Mononuclear cell (primary cell): Measurements from ENCODE around the gene POU4F3. TPM values are rescaled to one million over a fixed set of nuclear protein-coding genes. Genes with fewer than 3 reads are reported as not detected.

Source experiments
- H3K27me3 ChIP-seq: 2 replicates; pipeline ENCODE4 v1.6.0; 2011; ENCODE audit warnings: low read length, control low read depth; ENCODE audit not compliant: insufficient read depth
- H3K4me1 ChIP-seq: 2 replicates; pipeline ENCODE4 v1.5.1; 2011; ENCODE audit warnings: mild to moderate bottlenecking, low read length, control low read depth; ENCODE audit not compliant: insufficient read depth
- H3K4me3 ChIP-seq: 2 replicates; pipeline ENCODE4 v1.5.1; 2011; ENCODE audit warnings: mild to moderate bottlenecking, low read length, moderate library complexity
- H3K9me3 ChIP-seq: 2 replicates; pipeline ENCODE4 v1.5.1; 2011; ENCODE audit warnings: low read depth, mild to moderate bottlenecking, control low read depth, low read length
- total RNA-seq: library from RNA; depleted of rRNA; stranded (reverse); fragments of >200 nt; gene quantifications from one replicate; pipeline ENCODE4 v1.2.3, GENCODE V29; 2012

POU4F3 gene
- total RNA-seq, 1 donor: 0.21 TPM

DNA sequence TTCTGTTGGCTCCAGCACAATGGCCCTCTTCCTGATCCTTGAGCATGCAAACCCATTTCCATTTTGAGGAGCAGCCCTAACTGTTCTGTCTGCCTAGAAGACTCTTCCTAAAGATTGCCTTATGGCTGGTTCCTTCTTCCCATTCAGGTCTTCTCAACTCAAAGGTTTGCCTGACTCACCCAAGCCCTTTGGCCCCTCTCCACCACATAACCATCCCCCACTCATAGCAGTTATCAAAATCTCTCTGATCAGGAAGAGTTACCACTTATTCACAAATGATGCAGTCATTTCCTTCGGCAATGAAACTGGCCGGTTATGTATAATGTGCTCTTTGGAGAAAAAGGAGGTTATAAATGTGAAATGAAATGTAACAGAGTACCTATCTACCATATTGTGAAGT lies 8.9 kb upstream of the POU4F3 start:
- no peaks in the 10 kb centered on the region for H3K9me3 ChIP-seq
- H3K27me3 ChIP-seq: peaks cover 50% of the 10 kb centered on the region
- no peaks in the 10 kb centered on the region for H3K4me1 ChIP-seq
- H3K4me3 ChIP-seq: no peak overlapping the region

DNA sequence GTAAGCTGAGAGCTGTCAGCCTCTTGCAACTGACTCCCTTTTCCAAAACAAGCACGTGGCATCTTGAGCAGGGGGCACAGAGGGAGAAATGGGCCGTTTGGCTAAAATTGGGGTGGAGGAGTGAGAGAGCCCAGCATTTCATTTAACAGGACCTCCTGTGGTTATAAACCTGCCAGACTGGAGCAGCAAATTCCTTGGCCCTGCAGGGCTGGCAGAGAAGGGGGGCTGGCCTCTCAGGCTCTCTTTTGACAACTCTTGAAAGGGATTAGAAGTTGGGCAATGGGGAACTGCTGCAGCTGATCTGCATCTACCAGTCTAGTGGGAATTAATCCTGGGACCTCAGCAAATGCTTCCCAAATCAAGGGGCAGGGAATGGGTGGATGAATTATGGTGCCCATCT lies 7.2 kb upstream of the POU4F3 start:
- H3K4me1 ChIP-seq: no peaks in the 10 kb centered on the region
- no peaks in the 10 kb centered on the region for H3K9me3 ChIP-seq
- no peak overlapping the region for H3K4me3 ChIP-seq
- peaks cover 67% of the 10 kb centered on the region for H3K27me3 ChIP-seq

DNA sequence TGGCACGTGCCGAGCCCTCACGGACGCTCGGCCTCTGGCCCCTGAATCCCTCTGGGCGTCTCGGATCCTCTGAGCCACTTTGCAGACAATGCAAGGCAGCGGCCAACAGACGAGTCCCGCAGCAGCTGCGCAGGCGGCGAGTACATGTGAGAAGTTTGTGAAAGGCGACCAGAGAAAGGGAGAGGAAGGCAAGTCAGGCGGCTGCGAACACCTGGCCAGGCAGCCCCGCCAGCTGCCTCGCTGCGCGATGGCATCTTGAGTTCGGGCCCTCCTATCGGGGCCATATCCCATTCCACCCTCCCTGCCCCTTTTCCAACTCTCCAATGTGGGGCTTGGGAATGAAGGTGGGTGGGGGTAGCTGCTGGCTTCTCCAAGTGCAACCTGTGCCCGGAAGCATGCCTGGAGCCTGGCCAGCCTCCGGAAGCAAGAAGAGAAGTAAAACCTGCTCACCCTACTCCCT lies 4.5 kb upstream of the POU4F3 start:
- H3K4me1 ChIP-seq: no peaks in the 10 kb centered on the region
- H3K4me3 ChIP-seq: no peak overlapping the region
- peaks cover 86% of the 10 kb centered on the region for H3K27me3 ChIP-seq
- no peaks in the 10 kb centered on the region for H3K9me3 ChIP-seq

- no peaks in the 10 kb centered on the region for H3K4me1 ChIP-seq
- H3K9me3 ChIP-seq: no peaks in the 10 kb centered on the region
- peaks cover 91% of the 10 kb centered on the region for H3K27me3 ChIP-seq
- H3K4me3 ChIP-seq: no peak overlapping the region
Observed at GRCh38 chr5:146336197-146336596, 2.4 kb upstream of the POU4F3 start.

DNA sequence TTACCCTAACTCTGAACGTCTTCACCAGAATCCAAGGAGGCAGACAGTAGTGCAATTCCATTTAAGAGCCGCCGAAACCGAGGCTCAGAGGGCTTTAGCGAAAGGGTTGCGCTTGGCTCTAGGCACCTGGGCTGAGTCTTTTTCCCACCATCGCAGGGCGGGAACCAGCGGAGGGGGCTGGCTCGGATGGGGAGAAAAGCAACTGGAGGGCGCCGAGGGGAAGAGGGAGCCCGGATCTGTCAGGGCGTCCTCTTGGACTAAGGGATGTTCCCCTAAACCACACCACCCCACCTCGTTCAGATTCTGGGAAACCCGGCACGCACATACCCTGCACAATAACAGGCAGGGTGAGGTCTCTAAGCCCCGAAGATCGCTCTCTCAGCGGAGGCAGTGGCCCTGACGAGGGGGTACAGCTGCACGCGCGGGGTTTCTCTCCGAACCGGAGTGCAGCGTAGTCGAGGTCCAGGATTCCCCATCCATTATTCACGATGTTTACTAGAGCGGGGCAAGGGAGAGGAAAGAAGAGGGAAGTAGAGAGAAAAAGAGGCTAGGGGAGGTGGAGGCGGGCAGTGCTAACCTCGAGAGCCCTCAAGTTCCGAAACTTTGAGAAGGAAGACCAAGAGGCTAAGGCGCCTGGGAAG lies 1.3 kb upstream of the POU4F3 start:
- H3K27me3 ChIP-seq: peaks cover 98% of the 10 kb centered on the region
- H3K4me1 ChIP-seq: no peaks in the 10 kb centered on the region
- H3K4me3 ChIP-seq: no peak overlapping the region
- no peaks in the 10 kb centered on the region for H3K9me3 ChIP-seq

DNA sequence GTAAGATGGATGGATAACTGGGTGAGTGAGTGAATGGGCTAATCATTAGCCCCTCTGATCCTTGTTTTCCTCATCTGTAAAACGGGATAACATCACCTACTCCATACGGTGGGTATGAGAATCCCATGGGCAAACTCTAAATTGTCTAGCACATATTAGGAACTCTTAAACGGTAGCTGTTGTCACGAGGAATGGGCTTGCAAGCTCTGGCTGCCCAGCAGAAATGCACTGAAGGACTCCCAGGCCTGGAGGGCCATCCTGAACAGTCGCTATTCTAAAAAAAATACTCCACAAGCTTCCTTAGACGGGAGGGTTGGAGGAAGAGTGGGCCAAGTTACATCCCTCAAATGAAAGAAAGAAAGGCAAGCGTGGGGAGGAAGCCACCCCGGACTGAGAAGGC lies 711 bp upstream of the POU4F3 start:
- H3K27me3 ChIP-seq: peaks cover 99% of the 10 kb centered on the region
- no peaks in the 10 kb centered on the region for H3K9me3 ChIP-seq
- H3K4me1 ChIP-seq: no peaks in the 10 kb centered on the region
- no peak overlapping the region for H3K4me3 ChIP-seq

GRCh38 chr5:146339715-146340259 lies 1.1 kb downstream of the POU4F3 start:
- Histone ChIP-seq H3K9me3 (no peaks in the 10 kb centered on the region), H3K27me3 (peaks cover 100% of the 10 kb centered on the region), H3K4me1 (peaks cover 4% of the 10 kb centered on the region), H3K4me3 (no peak overlapping the region)

- H3K27me3 ChIP-seq: peaks cover 99% of the 10 kb centered on the region
- no peaks in the 10 kb centered on the region for H3K9me3 ChIP-seq
Observed at GRCh38 chr5:146340260-146341081, 1.8 kb downstream of the POU4F3 start.

GRCh38 chr5:146341854-146342253 lies 3.2 kb downstream of the POU4F3 start:
- Histone ChIP-seq H3K27me3 (peaks cover 99% of the 10 kb centered on the region), H3K4me3 (no peak overlapping the region), H3K9me3 (no peaks in the 10 kb centered on the region), H3K4me1 (peaks cover 5% of the 10 kb centered on the region)

More at GRCh38 chr5:146340260-146341081, 1.8 kb downstream of the POU4F3 start:
- H3K4me3 ChIP-seq: no peak overlapping the region
- peaks cover 5% of the 10 kb centered on the region for H3K4me1 ChIP-seq

GRCh38 chr5:146342519-146342881 lies 3.9 kb downstream of the POU4F3 start:
- Histone ChIP-seq H3K9me3 (no peaks in the 10 kb centered on the region), H3K27me3 (peaks cover 99% of the 10 kb centered on the region)

GRCh38 chr5:146342882-146343865 lies 4.5 kb downstream of the POU4F3 start:
- Histone ChIP-seq H3K4me3 (no peak overlapping the region), H3K9me3 (no peaks in the 10 kb centered on the region), H3K4me1 (peaks cover 5% of the 10 kb centered on the region), H3K27me3 (peaks cover 98% of the 10 kb centered on the region)

More at GRCh38 chr5:146342519-146342881, 3.9 kb downstream of the POU4F3 start:
- Histone ChIP-seq H3K4me1 (peaks cover 5% of the 10 kb centered on the region), H3K4me3 (no peak overlapping the region)

DNA sequence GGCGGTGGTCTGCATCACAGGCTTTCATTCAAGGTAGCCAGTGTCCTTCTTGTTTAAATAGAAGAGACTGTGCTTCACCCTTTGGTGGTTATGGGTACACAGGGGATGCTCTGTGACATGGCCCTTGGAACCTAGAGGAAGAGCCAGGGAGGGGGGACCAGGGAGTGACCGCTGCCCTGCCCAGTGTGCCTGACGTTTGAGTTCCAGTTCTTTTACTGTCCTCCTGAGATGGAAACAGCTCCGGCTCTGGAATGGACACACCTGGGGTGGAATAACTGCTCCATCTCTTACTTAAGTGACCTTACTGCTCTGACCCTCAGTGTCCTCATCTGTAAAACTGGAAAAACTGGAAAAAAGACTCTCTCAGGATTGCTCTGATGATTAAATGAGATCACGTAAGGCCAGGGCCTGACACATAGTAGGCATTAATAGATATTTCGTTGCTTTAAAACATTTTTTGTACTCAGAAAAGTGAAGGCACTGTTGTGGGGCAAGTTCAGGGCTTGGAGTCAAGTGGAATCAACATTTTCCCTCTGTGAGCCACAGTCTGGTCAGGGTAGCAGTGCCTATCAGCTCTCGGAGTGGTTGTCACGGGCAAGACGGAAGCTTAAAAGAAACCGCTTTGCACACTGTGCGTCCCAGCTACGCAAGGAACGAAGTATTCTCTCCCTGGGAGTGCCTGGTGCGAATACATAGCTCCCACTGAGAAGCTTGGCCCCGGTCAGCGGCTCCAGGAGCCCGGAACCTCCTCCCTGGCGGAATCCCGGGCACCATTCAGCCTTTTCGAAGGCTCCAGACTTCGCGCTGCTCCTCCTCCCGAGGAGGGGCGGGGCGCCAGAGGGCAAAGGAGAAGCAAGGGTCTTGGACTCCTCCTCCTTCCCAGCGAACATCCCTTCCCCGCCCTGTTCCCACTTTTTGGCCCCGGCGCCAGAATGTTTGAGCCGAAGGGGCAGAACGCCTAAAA lies 5.8 kb downstream of the POU4F3 start:
- no peak overlapping the region for H3K4me3 ChIP-seq

DNA sequence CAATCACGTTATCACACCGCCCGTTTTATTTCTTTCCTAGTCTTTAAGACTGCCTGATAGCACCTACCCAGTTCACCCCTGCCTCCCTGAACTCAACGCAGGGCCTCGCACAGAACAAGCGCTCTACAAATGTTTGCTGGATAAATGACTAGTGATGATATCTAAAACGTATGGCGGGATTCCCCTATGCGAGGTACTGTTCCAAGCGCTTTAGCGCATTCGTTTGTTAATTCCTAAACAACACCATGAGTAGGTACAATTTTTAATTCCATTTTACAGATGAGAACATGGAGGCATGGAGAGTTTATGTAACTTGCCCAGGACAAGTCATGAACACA lies 6.6 kb downstream of the POU4F3 start:
- peaks cover 5% of the 10 kb centered on the region for H3K4me1 ChIP-seq
- H3K4me3 ChIP-seq: no peak overlapping the region
- no peaks in the 10 kb centered on the region for H3K9me3 ChIP-seq
- peaks cover 87% of the 10 kb centered on the region for H3K27me3 ChIP-seq

More for the DNA sequence above, 5.8 kb downstream of the POU4F3 start:
- peaks cover 94% of the 10 kb centered on the region for H3K27me3 ChIP-seq
- peaks cover 5% of the 10 kb centered on the region for H3K4me1 ChIP-seq
- no peaks in the 10 kb centered on the region for H3K9me3 ChIP-seq
